HK-2 (cell line): Measurements from ENCODE around the gene FAM240A.
"Not testable (repeated sequence)": the region's sequence is repeated elsewhere in the genome, so short reads cannot be mapped to it uniquely, and the experiment has no call there.

Source experiments
- DNase-seq: peaks from one replicate; pipeline ENCODE4 v3.0.0-alpha.2; 2018; ENCODE audit not compliant: unreplicated experiment

FAM240A gene

GRCh38 chr3:46586738-46587246 lies 25.5 kb upstream of the FAM240A start:
- DNase-seq, result no peak

- DNase-seq, result not testable (repeated sequence)
These were observed 25.1 kb upstream of the FAM240A start for GRCh38 chr3:46587268-46587667.

DNA sequence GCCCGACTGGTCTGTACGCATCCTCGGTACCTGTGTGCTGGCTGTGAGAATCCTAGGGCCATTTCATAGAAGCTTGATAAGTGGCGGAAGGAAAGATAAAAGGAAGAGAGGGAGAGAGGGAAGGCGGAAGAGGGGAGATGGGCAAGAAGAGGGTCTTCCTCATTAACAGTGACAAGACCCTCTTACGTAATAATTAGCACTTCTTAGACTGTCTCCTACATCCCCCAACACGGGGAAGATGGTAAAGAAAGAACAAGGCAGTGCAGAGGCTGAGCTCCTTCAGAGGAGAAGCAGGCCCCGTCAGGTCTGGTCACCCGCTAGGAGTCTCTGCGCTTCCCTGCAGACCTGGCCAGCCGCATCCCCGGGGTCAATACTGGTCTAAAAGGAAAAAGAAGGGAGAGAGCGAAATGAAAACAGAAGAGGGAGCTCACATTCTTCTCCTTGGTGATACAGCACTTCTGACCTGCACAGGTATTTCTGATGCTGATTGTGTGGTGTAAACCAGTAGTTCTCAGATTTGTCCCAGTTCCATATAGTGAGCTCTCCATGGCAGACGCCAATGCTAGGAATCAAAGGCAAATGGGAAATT lies 19.0 kb upstream of the FAM240A start:
- DNase-seq, result no peak

- DNase-seq, result no peak
These were observed 18.3 kb upstream of the FAM240A start for GRCh38 chr3:46593979-46594378.

DNA sequence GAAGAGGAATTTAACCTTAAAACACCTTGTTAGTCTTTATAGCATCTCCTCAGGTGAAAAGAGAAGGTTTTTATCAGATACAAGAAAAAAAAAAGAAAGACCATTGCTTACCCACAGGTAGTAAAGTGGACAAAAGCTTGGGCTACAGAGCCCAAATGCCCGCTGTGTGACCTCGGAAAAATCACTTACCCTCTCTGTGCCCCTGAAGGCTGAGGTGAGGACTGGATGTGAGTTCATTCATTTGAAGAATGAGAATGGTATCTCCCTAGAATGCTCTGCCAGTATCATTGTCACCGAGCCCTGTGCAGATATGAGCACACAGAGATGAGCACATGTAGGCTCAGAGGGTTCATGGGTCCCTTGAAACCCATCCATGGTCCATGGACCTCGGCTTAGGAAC lies 17.6 kb upstream of the FAM240A start:
- DNase-seq, result no peak

- no peak for DNase-seq
These were observed 16.5 kb upstream of the FAM240A start for GRCh38 chr3:46595819-46596314.

- no peak for DNase-seq
These were observed 12.7 kb upstream of the FAM240A start for GRCh38 chr3:46599590-46599989.

- DNase-seq, result no peak
These were observed 8.8 kb upstream of the FAM240A start for GRCh38 chr3:46603446-46604046.

- no peak for DNase-seq
These were observed 8.2 kb upstream of the FAM240A start for GRCh38 chr3:46604127-46604526.

- no peak for DNase-seq
These were observed 4.7 kb upstream of the FAM240A start for GRCh38 chr3:46607603-46608028.

DNA sequence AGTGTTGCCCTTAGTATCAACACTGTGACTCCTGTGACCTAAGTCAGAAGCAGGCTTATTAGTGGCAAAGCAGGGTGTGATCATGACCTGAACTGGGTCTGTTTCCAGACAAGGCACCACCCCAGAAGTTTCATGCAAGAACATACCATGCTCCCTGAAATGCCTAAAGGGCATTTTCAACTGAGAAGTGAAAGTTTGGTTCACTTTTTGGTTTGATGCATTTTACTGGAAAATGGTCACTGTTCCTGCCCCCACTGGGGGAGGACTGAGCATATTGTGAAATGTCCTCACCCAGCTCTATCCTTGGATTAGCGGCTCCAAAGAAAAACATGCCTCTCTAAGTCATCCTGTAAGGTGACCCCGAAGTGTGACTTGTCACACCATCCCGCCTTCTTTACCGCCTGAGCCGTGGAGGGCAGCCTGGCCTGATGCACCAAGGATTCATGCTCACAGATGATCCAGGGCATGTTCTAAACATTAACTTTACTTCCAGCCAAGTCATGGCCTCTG lies 3.1 kb upstream of the FAM240A start:
- no peak for DNase-seq

GRCh38 chr3:46609944-46610722 lies 2.2 kb upstream of the FAM240A start:
- no peak for DNase-seq

- no peak for DNase-seq
These were observed 1.1 kb downstream of the FAM240A start for GRCh38 chr3:46613313-46614005.

DNA sequence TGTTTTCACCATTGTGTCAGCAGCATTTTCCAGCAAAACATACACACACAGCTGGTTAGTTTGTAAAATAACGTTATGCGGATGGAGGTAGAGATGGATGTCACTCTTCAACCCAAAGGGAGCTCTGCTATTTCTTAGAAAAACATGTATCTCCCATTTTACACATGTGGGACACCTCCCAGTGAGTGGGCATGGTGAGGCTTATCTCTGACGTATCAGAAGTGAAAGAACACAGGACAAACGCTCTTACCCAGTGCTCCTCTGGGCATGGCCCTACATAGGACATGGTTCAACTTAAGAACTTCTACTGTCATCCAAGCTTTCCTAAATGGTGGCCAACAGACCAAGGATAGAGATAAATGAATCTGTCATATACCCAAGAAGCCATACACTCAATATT lies 2.1 kb downstream of the FAM240A start:
- no peak for DNase-seq

DNA sequence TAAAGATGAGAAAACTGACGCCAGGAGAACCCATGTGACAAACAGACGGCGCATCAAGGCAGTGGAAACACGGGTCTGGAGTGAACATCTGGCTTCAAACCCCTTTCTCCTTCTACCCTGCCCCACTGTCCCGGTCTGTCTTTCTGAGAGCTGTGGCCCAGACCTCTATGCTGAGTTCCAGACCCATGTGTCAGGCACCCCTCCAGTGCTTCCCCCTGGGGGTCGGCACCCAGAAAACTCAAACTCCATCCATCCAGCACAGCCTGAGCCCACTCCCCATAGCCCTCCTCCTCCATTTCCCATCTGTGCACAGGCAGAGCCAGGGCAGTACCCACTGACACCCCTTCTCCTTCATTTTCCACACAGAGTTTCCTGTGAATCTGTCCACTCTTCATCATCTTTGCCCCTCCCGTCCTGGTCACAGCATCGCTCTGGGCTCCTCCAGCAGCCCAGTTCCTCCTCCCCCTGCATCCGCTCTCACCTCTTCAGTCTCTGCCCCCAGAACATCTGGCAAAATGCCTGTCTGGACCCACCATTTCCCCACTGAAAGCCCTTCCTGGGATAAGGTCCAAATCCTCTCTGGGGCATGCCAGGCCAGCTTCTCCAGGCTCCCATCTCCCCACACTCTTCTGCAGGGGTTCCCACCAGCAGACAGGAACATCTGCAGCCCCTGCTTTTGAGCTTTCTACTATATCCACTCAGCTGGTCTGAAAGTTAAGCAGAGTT lies 2.9 kb downstream of the FAM240A start:
- DNase-seq, result no peak

- no peak for DNase-seq
These were observed 3.7 kb downstream of the FAM240A start for GRCh38 chr3:46615976-46616375.

DNA sequence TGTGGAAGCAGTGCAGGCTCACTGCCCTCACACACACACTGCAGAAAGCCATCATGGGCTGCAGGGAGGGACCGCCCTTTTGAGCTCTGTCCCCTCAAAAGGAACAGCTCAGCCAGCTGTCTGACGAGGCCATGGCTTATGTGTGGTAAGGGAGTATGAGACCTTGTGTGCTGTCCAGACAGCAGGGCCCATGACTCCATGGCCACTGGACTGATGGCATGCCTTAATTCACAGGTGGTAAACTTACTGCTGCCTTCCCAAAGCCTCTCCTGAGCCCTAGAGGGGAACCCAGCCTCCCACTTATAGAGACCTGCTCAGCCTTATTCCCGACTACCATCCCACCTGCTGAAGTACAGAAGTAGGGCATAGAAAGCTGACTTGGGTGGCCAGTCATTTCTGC lies 5.6 kb downstream of the FAM240A start:
- no peak for DNase-seq

DNA sequence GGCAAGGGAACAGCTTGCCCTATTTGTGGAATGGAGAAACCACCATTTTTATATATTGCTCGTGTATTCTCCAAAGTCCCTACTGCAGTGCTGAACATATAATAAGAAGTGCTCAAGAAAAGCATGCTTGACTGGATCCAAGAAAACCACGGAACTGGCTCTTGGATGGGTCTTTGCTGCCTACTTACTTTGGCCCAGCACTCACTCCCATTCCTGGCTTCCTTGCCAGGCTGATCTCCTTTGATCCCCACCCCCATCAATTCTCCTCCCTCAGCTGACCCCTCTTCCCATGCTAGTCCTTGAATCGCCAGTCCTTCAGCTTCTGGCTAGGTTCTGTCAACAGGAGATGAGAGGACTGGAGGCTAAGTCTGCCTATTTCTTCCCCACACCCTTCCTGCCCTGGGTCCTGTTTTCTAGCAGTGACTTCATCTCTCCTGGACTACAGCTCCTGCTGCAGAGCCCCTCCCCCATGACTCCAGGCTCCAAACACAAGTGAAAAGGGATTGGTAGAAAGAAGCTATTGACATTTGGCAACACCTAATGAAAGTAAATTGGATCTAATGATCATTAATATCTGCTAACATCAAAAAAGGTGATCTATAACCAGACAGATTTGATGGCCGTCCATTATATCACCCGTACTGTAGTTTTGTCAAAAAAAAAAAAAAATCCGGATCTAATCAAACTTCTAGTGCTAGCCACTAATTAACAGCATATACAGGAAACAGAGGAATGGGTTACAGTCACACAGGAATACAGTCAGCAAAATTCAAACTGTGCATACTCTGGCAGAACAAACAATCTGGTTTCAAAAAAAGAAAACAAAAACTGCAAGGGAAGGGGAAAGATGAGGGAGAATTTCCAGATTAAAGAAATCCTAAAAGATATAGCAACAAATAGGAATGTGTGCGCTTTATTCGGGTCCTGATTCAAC lies 7.8 kb downstream of the FAM240A start:
- no peak for DNase-seq

DNA sequence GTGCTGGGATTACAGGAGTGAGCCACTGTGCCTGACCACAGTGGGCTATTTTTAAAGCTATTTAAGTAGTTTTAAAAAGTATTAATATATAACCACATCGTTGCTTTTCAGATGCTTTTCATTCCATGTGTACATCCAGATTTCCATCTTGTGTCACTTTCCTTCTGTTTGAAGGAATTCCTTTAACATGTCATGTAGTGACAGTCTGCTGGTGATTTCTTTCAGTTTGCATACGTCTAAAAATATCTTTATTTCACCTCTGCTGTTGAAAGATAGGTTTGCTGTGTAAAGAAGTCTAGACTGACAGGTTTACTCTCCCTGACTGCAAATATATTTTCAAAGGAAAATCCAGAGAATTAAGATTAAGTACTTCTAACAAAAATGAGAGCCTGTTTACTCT lies 12.2 kb downstream of the FAM240A start:
- DNase-seq, result no peak

- no peak for DNase-seq
These were observed 12.7 kb downstream of the FAM240A start for GRCh38 chr3:46624975-46625490.
